GM21528 (cell line): ENCODE results near the gene RNF114.
"Not testable (repeated sequence)": the region's sequence is repeated elsewhere in the genome, so short reads cannot be mapped to it uniquely, and the experiment has no call there.

Source experiments
- ATAC-seq: cut with Tn5 transposase; IDR thresholded peaks from one replicate; pipeline ENCODE4 v1.9.1; 2021; ENCODE audit warnings: mild to moderate bottlenecking, moderate library complexity; ENCODE audit not compliant: unreplicated experiment, low FRiP score

The RNF114 gene, protein sequence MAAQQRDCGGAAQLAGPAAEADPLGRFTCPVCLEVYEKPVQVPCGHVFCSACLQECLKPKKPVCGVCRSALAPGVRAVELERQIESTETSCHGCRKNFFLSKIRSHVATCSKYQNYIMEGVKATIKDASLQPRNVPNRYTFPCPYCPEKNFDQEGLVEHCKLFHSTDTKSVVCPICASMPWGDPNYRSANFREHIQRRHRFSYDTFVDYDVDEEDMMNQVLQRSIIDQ

DNA sequence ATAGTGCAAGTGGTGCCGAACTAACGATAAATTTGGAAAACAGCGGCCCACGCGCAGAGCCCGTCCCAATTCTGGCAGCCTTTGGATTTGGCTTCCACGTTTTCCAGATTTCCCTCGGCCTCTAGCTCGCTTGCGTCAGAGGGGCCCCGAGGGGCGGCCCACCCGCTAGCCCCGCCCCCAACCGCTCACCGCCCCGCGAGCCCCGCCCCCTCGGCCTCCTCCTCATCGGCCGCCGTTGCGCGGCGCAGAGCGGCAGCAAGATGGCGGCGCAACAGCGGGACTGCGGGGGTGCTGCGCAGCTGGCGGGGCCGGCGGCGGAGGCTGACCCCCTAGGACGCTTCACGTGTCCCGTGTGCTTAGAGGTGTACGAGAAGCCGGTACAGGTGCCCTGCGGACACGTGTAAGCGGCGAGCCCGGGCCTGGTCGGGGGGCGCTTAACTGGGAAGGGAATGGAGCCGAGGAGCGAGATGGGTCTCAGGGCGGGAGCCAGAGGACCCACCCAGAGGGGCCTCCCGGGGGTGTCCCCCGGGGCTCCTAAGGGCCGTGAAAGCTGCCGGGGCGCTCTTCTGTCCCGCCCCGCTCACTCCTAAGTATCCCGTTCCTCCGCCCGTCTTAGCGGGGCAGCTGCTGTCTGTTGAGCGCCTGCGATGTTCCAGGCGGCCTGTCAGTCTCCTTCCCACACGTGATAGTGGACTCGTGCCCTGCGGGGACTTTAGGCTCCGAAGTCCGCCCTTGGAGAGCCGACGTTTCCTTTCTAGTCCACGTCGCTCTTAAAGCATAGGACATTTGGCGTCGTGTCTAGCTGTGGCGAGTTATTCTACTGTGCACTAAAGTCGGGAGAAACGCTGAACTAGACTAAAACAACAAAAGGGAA lies at the start of gene RNF114:
Gene RNF114 (plus strand): TSS at position 245 of the 874 bp plus-strand sequence. CDS start 16 bp downstream, at position 261.
- peak; percentile 71 for ATAC-seq

DNA sequence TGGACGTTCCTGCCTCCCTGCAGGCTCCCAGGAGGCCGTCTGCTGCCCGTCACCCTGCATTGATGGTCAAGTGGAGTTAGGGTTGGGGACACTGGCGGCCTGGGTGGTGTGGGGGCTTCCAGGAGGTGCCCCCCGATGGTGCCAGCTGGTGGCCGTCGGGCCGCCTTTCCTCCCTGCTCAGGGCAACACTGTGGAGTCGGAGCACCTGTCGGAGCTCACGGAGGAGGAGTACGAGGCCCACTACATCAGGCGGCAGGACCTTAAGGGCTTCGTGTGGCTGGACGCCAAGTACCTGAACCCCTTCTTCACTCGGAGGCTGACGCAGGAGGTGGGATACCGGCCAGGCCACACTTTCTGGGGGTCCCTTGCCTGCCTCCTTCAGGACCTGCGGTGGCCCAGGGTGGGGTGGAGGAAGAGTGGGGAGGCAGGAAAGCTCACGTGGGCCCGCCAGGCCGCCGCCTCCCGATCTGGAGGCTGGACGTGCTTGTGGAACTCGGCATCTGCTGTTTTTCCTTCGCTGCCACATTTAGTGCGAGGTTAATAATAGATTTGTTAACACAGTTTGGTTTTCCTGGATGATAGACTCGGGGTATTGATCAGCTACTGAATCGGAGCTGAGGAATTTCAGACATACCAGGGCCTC lies 49.5 kb upstream of the RNF114 start:
- no peak for ATAC-seq

DNA sequence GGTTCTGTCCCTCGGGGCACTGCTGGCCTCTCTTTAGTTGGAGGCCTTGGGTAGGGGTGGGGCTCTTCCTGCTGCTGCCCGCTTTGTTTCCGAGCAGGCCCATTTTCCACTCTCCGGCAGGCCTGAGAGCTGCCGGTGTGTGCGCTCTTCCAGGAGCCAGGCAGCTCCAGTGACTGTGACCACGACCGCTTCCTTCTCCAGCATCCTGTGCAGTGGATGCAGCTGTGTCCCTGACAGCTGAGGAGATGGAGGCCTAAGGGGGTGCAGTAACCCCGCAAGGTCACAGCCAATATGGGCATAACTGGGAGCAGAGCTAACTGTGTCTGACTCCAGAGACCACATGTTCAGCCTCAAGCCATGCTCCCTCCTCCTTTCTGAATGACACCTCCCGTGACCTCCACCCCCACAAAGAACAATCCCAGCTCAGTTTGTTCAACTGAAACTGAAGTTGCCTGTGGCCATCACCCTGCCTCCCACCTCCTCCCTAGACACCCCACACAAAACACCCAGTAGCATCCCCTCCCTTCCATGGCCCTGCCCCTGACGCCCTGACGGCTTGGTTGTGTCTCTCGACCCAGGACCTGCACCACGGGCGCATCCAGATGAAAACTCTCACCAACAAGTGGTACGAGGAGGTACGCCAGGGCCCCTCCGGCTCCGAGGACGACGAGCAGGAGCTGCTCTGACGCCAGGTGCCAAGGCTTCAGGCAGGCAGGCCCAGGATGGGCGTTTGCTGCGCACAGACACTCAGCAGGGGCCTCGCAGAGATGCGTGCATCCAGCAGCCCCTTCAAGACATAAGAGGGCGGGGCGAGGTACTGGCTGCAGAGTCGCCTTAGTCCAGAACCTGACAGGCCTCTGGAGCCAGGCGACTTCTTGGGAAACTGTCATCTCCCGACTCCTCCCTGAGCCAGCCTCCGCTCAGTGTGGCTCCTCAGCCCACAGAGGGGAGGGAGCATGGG lies 48.7 kb upstream of the RNF114 start:
- ATAC-seq, result no peak

DNA sequence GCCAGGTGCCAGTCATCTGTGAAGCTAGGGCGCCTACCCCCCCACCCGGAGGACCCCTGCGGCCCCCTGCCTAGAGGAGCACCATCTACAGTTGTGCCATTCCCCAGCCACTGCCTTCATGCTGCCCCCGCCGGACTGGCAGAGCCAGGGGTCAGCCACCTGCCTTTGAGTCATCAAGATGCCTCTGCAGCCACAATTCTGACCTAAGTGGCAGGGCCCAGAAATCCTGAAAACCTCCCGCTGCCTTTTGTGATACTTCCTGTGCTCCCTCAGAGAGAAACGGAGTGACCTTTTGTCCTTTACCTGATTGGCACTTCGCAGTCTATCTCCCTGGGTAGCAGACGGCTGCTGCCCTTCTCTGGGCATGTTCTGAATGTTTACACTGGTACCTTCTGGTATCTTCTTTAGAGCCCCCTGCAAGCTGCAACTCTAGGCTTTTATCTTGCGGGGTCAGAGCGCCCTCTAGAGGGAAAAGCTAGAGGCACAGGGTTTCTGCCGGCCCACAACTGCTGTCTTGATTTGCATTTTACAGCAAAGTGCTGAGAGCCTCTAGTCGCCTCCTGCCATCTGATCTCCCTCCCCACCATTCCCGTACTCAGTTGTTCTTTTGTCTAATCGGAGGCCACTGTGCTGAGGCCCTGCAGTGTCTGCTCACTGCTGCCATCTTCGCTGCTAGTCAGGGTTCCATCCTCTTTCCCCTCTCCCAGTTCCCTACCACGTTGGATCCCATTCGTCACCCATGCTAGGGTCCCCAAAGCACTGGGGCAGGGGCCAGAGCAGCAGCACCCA lies 47.8 kb upstream of the RNF114 start:
- ATAC-seq, result no peak

DNA sequence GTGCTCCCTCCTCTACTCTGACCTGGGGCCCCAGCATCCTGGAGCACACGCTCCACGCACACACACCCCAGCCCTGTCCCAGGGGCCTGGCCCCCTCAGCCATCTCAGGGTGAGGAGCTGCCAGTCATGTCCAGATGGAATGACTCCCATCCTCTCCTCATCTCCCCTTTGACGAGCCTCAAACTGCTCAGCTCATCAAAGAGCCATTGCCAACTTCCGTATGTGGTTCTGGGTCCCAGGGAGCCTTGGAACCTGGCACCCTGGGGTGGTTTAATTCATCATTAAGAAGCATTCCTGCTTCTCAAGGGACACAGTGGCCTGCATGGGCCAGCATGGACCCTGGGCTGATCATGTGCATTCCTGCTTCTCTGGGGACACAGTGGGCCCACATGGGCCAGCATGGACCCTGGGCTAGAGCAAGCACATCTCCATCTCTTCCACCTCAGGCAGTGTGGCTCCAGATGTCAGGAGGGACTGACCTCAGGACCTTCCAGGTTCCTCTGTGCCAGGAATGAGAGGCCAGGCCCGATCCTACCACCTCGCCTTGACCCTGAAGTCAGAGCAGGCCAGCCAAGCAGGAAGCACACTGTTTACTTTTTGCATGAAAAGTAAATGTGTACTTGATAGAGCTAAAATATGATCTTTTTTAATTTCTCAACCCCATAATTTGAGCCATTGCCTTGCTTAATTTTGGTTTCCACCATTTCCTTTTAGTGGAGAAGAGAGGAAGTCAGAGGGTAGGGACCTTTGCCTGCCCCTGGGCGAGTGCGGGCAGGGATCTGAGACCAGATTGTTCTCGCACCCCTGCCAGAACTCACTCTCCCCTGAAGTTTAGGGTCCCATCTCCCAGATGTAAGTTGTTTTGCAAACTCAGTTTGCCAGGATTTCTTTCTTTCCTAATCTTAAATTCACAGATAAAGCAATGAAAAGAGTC lies 46.9 kb upstream of the RNF114 start:
- ATAC-seq, result no peak

DNA sequence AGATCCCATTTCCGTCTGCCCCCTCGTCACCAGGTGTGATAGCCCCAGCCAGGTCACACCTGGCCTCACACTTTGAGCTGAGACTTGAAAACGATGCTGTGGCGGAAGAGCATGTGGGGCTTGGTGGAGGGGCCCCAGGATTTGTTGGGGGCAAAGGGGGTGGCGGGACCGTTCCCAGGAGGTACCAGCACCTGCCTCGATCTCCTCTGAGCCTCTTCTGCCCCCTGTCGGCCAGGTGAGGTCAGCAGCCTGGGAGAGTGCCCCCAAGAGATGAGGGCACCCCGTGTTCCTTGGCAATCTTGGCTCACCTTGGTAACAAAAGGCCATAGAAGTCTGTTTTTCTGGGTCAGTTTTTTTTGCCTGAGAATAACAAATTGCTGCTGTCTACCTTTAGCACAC lies 46.3 kb upstream of the RNF114 start:
- ATAC-seq, result no peak

DNA sequence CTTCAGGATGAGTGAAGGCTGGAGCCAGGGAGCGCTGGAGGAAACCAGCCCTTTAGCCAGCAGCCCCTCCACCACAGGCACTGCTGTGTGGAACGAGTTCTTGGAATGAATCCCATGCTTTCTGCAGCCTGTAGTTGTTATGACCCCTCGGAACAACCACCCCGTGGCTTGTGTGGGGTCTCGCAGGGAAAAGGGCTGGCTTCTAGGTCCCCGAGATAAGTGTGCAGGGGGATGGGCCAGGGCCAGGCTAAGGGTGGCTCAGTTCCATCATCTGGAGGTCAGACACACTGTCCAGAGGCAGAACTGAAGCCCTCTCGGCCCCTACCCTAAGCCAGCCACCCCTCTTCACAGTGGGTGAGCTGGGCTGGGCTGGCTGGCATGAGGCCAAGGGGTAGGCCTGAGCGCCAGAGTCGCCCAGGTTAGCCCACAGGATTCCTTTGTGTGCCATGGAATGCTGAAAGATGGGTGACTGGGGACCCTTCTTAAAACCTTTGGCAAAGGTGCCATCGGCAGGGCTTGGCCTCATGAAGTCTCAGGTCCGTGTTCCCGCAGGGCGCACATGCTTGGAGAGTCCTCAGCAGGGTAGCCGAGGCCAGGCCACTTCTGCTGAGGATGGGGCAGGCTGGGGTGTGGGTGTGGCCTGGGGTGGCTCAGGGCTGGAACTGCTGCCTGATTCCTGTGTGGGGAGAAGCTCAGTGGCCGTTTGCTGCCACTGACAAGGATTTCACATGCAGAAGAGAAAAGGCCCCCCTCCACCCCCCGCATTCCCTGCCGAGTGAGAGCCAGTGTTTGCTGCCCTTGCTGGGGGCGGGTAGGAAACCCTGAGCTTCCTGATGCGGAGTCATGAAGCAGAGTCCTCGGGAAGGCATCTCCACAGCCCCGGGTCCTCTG lies 45.5 kb upstream of the RNF114 start:
- no peak for ATAC-seq

DNA sequence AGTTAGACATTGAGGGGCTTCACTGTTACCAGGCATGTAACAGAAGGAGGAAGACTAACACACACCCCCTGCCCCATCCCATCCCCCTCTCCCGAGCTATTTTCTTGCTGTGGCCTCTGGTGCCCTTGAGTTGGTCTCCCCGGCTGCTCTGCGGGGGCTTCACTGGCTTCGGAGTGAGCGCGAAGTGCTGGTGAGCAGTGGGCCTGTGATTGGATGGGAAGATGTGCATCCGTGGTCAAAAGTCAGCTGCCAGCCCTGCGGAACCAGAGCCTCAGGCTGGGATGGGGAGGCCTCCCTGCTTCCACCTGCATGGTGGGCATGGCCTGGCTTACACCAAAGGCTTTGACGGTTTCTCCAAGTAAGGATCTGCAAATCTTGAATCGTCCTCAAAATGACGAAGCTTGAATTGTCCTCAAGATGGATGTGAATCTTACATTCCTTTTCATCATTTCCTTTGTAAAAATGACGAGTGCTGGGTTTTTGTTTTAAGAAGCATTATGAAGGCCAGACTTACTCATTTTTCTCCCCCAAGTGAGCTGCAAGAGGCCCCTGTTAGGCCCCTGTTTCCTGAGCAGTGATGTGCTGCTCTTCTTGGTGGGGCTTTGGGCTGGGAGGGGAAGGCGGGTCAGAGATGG lies 44.6 kb upstream of the RNF114 start:
- no peak for ATAC-seq

DNA sequence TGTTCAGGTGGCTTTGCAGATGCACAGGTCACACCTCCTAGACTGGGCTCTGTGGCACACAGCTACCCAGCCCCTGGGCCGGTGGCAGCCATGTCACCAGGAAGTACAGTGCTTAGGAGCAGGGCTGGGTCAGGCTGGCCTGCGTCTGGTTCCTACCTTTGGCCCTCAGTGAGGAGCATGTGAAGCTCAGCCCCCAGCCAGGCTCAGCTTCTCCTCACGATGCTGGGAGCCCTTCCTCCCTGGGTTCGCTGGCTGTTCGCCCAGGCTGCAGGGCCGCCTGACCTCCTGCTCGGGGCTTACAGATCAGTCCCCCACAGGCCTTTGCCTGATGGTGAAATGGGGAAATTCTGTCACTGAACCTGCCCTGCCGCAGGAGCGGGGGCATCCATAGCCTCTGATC lies 43.9 kb upstream of the RNF114 start:
- ATAC-seq, result no peak

DNA sequence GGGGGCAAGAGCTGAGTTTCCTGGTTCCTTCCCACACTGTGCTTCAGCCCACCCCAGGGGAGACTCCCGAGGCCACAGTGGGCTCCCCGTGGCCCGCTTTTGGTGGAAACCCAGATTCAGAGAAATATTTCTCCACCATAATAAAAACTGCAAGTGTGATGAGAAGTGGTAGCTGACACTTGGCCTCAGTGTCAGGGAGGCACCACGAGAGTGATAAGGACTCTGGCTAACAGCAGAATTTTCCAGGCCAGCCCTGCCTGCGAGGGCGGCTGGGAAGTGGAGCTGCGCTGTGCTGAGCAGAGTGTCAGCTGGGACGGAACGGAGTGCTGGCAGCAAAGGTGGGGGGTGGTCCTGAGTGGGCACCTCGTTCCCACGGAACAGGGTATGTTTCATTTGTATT lies 43.4 kb upstream of the RNF114 start:
- no peak for ATAC-seq

DNA sequence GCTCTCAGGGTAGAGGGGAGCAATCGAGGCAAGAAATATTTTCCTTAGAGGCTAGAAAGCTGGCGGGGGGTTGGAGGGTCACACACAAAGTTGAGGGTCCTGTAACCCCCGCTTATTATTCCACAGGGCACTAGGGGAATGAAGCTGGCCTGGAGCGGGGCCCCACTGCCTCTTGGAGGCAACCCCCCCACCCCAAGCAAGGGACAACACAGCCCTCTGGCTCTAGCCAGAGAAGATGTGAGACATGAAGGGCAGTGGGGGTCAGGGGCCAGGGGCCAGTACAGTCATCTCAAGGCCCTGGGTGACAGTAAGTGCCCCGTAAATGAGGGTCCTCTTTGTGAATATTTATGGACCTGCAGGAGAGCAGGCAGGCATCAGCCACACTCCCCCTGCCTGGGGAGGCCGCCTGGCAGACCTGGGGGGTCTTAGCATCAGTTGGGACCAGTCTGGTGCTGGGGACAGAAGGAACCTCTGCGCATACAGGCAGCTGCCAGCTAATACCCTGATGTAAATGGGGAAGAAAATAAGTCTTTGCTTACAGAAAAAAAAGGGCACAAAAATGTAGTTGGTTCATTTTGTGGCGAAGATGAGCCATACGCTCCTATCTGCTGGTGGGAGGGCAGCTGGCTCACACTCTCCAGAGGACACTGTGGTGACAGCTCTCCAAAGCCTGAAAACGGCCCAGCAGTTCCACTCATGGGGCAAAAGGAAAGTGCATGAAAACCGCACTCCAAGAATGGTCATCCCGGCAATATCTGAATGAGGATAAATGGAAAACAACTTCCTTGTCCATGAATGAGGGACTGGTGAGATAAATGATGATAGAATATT lies 42.7 kb upstream of the RNF114 start:
- no peak for ATAC-seq

DNA sequence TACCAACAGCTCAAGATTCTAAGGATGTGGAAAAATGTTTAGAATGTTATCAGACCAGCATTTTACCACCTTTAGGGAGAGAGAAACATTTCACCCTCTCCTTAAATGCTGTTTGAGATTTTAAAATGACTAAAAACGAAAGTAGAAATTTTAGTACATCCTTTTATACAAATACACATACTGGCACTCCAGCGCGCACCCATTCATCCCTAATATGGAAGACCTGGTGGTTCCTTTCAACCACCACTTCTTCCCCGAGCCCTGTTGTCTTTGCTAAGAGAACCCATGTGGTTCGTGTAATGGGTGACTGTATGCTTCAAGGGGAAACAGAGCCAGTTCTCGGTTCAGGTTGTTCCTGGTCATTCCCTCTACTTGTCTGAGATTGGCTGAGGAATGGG lies 42.1 kb upstream of the RNF114 start:
- no peak for ATAC-seq

DNA sequence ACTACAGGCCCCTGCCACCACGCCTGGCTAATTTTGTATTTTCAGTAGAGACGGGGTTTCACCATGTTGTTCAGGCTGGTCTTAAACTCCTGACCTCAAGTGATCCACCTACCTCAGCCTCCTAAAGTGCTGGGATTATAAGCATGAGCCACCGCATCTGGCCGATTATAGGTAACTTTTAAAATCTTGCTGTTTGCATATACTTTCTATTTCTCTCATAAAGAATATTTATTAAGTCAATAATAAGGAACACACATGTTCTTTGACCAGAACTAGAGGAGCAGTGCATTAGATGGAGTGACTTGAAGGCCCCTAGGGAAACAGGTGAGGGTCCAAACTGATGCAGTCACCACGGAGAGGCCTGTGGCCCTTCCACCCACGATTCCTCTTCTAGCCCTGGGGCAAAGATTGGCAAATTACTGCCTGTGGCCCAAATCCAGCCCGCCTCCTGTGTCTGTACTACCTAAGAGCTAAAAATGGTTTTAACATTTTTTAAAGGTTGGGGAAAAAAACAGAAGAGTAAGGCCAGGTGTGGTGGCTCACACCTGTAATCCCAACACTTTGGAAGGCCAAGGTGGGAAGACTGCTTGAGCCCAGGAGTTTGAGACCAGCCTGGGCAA lies 40.6 kb upstream of the RNF114 start:
- not testable (repeated sequence) for ATAC-seq

DNA sequence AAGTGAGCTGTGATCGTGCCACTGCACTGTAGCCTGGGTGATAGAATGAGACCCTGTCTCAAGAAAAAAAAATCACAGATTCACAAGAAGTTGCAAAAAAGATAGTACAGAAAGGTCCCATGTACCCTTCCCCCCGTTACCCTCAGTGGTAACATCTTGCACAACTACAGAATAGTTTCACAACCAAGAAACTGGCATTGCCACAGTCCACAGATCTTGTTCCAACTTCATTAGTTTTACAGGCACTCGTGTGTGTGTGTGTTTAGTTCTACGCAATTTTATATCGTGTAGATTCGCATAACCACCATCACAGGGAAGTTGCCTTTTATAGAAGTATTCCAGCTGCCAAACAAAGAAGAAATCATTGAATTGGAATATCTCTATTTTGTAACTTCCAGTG lies 40.0 kb upstream of the RNF114 start:
- no peak for ATAC-seq

DNA sequence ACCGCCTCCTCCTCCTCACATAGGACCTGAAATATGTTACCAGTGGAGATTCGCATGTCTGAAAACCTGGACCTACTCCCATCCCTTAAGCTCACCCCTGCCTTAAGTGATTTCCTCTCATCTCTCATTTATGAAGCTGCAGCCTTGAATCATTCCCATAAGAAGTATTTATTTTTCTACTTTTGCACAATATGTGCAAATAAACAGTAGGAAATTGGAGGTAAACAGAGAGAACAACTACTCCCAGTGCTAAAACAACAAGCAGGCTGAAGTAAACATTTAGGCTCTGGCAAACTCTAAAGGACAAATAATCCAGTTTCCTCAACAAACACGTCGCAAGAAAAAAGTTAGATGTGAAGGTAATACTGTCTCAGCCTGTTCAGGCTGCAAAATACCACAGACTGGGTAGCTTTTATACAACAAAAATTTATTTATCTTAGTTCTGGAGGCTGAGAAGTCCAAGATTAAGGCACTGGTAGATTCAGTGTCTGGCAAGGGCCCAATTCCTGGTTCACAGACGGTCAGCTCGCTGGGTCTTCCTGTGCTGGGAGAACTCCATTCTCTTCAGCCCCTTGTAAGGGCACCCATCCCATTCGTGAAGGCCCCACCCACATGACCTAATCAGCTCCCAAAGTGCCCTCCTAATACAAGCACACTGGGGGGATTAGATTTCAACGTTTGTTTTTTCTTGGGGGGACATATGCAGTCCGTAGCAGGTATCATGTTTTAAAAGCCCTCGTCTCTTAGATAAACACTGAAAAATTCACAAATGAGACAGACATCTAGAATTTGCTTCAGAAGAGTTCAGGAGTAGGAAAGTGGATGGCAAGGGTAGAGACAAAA lies 36.4 kb upstream of the RNF114 start:
- no peak for ATAC-seq
